ENCODE measurements around the gene SUFU. TPM values are rescaled to one million over a fixed set of nuclear protein-coding genes. Genes with fewer than 3 reads are reported as not detected.

SUFU gene
- total and polyA plus RNA-seq, 5 donors from 2014 or later = 2.4 to 17.8 (median 5.0) TPM

DNA sequence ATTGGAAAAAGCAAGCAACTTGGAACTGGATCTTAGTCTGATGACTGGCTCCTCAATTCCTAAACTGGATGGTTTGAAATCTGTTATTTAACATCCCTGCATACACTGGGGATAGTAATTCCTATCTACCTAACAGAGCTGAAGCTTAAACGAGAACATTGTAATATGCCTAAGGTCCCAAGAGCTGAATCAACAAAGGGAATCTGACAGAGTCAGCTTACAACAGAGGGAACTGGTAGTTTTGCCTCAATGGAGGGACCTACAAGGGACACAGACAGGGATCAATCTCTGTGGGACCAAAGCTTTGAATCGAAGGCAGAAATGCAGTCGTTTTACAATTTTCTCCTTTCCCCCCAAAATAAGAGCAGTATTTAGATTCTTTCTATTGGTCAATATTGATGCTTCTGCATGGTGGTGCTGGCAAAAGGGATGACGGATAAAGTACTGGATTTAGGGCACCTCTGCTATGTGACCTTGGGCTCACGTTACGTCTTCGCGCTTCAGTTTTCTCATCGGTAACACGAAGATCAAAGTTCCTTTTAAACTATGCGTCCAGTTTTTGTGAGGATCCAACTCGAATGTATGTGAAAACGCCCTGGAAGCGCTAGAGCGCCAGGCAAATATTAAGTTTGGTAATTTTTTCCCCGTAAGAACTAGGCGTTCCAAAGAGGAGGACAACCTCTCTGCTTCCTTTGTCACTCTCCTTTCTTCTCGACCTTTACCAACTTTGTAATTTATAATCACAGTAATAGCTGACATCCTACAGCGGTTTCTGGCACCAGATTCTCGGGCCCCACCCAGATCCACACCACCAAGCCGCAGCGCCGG is 2.4 kb upstream of the SUFU start:
- no peaks in the 10 kb centered on the region for H3K27me3 ChIP-seq (ENCODE audit: control insufficient read depth, insufficient read depth, low read length)
- H3K4me3 Mint-ChIP-seq = no peak overlapping the region
- no peaks in the 10 kb centered on the region for H3K9me3 ChIP-seq (ENCODE audit: control insufficient read depth in 2 of 2, low read length in 2 of 2)
- H3K4me1 ChIP-seq (ENCODE audit: control insufficient read depth, insufficient read depth, low read length, poor library complexity, severe bottlenecking) = peaks cover 50% of the 10 kb centered on the region
- no peaks in the 10 kb centered on the region for H3K36me3 Mint-ChIP-seq
- no peak overlapping the region for H3K27ac Mint-ChIP-seq
- H3K4me3 ChIP-seq (ENCODE audit: low read depth, low read length) = peak overlapping the region; percentile 96
- H3K27me3 Mint-ChIP-seq = no peaks in the 10 kb centered on the region
- peaks cover 0 to 58% (median 30%) of the 10 kb centered on the region in 4 donors for H3K4me1 Mint-ChIP-seq
- H3K36me3 ChIP-seq (ENCODE audit: control insufficient read depth, insufficient read depth, low read length) = peaks cover 10% of the 10 kb centered on the region
- peak overlapping the region; percentile 89 for H3K27ac ChIP-seq (ENCODE audit: insufficient read depth, low read length, poor library complexity, severe bottlenecking)
- ATAC-seq (ENCODE audit: low read depth in 2 of 2) (no peak), DNase-seq (no peak)
- H3K9me3 Mint-ChIP-seq = no peaks in the 10 kb centered on the region

DNA sequence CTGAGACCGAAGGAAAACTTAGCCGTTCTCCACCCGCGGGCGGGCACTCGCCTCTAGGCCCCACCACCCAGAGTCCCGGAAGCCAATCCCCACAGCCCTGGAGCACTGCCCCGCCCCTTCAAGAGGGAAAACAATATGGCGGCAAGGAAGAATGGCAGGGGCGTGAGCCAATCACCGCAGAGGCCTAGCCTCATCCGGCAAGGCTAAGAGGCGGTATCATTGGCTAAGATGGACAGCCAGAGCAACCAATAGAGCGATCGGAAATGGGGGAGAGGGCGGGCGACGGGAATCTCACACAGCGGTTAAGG is 1.8 kb upstream of the SUFU start:
- Histone ChIP-seq H3K4me3 (ENCODE audit: low read depth, low read length) (peak overlapping the region; percentile 98), H3K27ac (ENCODE audit: insufficient read depth, low read length, poor library complexity, severe bottlenecking) (peak overlapping the region; percentile 89), H3K27me3 (ENCODE audit: control insufficient read depth, insufficient read depth, low read length) (no peaks in the 10 kb centered on the region), H3K4me1 (ENCODE audit: control insufficient read depth, insufficient read depth, low read length, poor library complexity, severe bottlenecking) (peaks cover 50% of the 10 kb centered on the region), H3K9me3 (ENCODE audit: control insufficient read depth in 2 of 2, low read length in 2 of 2) (no peaks in the 10 kb centered on the region), H3K36me3 (ENCODE audit: control insufficient read depth, insufficient read depth, low read length) (peaks cover 13% of the 10 kb centered on the region)
- DNase-seq (peak; percentile 98 to 99 (median 99)), ATAC-seq (ENCODE audit: low read depth in 2 of 2) (peak; percentile 73 to 76)
- Mint-ChIP-seq H3K27me3 (no peaks in the 10 kb centered on the region), H3K4me3 (no peak overlapping the region), H3K9me3 (no peaks in the 10 kb centered on the region), H3K4me1 (peaks cover 0 to 59% (median 27%) of the 10 kb centered on the region in 4 donors), H3K27ac (no peak overlapping the region), H3K36me3 (no peaks in the 10 kb centered on the region)

DNA sequence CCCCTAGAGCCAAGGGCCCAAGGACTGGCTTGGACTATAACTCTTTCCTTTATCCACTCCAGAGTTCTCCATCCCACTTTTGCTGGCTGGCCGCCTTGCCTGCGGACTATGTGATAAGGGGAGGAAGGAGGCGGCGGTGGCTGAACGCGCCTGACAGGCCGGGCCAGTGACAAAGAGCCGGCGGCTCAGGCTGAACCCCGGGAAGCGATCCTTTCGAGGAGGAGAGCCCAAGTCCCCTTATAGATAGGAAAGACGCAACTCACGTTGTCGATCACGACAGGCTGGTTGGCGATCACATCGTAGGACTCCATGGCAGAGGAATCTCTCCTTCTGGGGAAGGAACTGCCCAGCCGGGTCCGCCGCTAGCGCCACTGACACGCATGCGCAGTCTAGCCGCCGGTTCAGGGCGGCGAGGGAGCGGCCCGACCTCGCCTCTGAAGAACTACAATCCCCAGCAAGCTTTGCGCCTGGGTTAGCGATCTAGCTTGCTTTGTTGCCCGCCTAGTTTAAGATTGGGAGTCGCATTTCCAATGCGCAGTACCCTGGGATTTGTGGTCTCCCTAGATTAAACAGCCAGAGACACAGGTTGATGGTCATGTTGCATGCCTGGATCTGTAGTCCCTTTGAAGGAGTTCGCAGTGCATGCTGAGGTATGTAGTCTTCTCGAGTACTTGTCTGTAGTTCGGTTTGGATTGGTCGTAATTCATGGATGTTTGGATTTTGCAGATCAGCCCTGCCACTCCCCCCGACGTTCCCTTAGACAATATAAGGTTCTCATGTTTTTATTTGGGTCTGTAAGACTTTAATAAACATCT is 1.2 kb upstream of the SUFU start, which contains the start of gene ACTR1A:
Gene ACTR1A (minus strand): TSS at position 376 of the 815 bp plus-strand sequence. CDS start 65 bp downstream, at position 311.
- Mint-ChIP-seq H3K27ac (no peak within 1 kb of the TSS), H3K36me3 (no peaks in the 10 kb centered on the region), H3K4me3 (no peak within 1 kb of the TSS), H3K27me3 (no peaks in the 10 kb centered on the region), H3K9me3 (no peaks in the 10 kb centered on the region), H3K4me1 (peaks cover 0 to 58% (median 25%) of the 10 kb centered on the region in 4 donors)
- Histone ChIP-seq H3K4me3 (ENCODE audit: low read depth, low read length) (peak within 1 kb of the TSS; percentile 98), H3K9me3 (ENCODE audit: control insufficient read depth in 2 of 2, low read length in 2 of 2) (no peaks in the 10 kb centered on the region), H3K4me1 (ENCODE audit: control insufficient read depth, insufficient read depth, low read length, poor library complexity, severe bottlenecking) (peaks cover 50% of the 10 kb centered on the region), H3K27ac (ENCODE audit: insufficient read depth, low read length, poor library complexity, severe bottlenecking) (peak within 1 kb of the TSS; percentile 89), H3K36me3 (ENCODE audit: control insufficient read depth, insufficient read depth, low read length) (peaks cover 13% of the 10 kb centered on the region), H3K27me3 (ENCODE audit: control insufficient read depth, insufficient read depth, low read length) (no peaks in the 10 kb centered on the region)
- DNase-seq (peak; percentile 93 to 98 (median 98)), ATAC-seq (ENCODE audit: low read depth in 2 of 2) (peak; percentile 57 to 62)

DNA sequence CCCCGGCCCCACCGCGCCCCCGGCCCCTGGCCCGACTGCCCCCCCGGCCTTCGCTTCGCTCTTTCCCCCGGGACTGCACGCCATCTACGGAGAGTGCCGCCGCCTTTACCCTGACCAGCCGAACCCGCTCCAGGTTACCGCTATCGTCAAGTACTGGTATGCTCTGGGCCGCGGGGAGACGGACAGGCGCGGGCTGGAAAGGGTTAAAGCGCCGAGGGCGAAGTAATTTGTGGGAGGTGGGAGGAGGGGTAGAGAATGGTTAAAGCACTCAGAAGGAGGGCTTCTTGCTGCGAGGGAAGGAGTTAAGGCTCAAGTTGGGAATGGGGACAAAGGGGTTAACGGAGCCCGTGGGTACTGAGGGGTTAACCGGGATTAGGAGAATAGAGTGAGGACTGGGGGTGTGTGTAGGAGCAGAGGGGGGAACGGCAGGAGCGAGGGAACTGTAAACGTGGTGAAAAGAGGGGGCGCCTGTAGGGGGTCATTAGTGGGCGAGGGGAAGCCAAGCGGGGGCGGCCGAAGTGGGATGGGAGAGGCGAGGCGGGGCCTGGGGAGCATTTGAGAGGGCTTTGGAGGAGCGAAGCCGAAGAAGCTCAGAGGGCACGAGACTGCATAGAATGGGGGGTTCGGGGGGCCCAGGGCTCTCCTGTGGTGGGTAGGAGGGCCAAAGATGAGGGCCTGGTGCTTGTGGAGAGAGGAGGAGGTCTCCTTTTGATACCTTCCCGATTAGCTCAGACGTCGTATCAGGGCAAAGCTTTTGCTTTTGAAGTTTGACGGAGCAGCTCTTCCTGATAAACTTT is 605 bp downstream of the SUFU start:
- Histone ChIP-seq H3K27ac (ENCODE audit: insufficient read depth, low read length, poor library complexity, severe bottlenecking) (peak overlapping the region; percentile 55), H3K4me3 (ENCODE audit: low read depth, low read length) (peak overlapping the region; percentile 87), H3K27me3 (ENCODE audit: control insufficient read depth, insufficient read depth, low read length) (no peaks in the 10 kb centered on the region), H3K36me3 (ENCODE audit: control insufficient read depth, insufficient read depth, low read length) (peaks cover 21% of the 10 kb centered on the region), H3K9me3 (ENCODE audit: control insufficient read depth in 2 of 2, low read length in 2 of 2) (no peaks in the 10 kb centered on the region), H3K4me1 (ENCODE audit: control insufficient read depth, insufficient read depth, low read length, poor library complexity, severe bottlenecking) (peaks cover 42% of the 10 kb centered on the region)
- no peaks in the 10 kb centered on the region for H3K9me3 Mint-ChIP-seq
- H3K27me3 Mint-ChIP-seq = no peaks in the 10 kb centered on the region
- H3K4me1 Mint-ChIP-seq = peaks cover 3 to 53% (median 21%) of the 10 kb centered on the region in 4 donors
- H3K4me3 Mint-ChIP-seq = no peak overlapping the region
- peak overlapping the region in 2 of 3 donors; percentile 69 to 87 for H3K27ac Mint-ChIP-seq
- peak; percentile 5 to 54 (median 14) for DNase-seq
- H3K36me3 Mint-ChIP-seq = peaks cover 6% of the 10 kb centered on the region
- no peak for ATAC-seq (ENCODE audit: low read depth in 2 of 2)

DNA sequence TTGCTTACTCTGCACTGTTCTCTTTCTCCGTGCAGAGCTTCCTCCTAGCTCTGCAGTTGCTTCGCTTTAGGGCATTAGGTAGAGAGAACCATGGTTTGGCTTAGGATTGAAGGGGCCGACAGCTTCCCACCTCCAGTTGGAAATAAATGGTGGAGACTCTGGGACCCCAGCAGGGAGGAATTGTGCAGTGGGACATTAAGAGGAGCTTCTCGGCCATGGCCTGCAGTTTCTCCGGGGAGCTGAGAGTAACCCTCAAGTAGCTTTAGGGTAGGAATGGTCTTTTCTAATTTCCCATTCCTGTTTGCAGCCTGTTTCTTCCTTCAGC is 1.2 kb downstream of the SUFU start:
- peak overlapping the region; percentile 30 for H3K27ac ChIP-seq (ENCODE audit: insufficient read depth, low read length, poor library complexity, severe bottlenecking)
- DNase-seq (no peak), ATAC-seq (ENCODE audit: low read depth in 2 of 2) (no peak)
- H3K9me3 ChIP-seq (ENCODE audit: control insufficient read depth in 2 of 2, low read length in 2 of 2) = no peaks in the 10 kb centered on the region
- H3K27ac Mint-ChIP-seq = peak overlapping the region in 2 of 3 donors; percentile 56 to 87
- no peaks in the 10 kb centered on the region for H3K27me3 ChIP-seq (ENCODE audit: control insufficient read depth, insufficient read depth, low read length)
- H3K36me3 ChIP-seq (ENCODE audit: control insufficient read depth, insufficient read depth, low read length) = peaks cover 22% of the 10 kb centered on the region
- H3K9me3 Mint-ChIP-seq = no peaks in the 10 kb centered on the region
- H3K4me1 ChIP-seq (ENCODE audit: control insufficient read depth, insufficient read depth, low read length, poor library complexity, severe bottlenecking) = peaks cover 38% of the 10 kb centered on the region
- H3K27me3 Mint-ChIP-seq = no peaks in the 10 kb centered on the region
- no peak overlapping the region for H3K4me3 Mint-ChIP-seq
- H3K4me3 ChIP-seq (ENCODE audit: low read depth, low read length) = peak overlapping the region; percentile 87
- peaks cover 3 to 50% (median 20%) of the 10 kb centered on the region in 4 donors for H3K4me1 Mint-ChIP-seq
- peaks cover 11% of the 10 kb centered on the region for H3K36me3 Mint-ChIP-seq

DNA sequence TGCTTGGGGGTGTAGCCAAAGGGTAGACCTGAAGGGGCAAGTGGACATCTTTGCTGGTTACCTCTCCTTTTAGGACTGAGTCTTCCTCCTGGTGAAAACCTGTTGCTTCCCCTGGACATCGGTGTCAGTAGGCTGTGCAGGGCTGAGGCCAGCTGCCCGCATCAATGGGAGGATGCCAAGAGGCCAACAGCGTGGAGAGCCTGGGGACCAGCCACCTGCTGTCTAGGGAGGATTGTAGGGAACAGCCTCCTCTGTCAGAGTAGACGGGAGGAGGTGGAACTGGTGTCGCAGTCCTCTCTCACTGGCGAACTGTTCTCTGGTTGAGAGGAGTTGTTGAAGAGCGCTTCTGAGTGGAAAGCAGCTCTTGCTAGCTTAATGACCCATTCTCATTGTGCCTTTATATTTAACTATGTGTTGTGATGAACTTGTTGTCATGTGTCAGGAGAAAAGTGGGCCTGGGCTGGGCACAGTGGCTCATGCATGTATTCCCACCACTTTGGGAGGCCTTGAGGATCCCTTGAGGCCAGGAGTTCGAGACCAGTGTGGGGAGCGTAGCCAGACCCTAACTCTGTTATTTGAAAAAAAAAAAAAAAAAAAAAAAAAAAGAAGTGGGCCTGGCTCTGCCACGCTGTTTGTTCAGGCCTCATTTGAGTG is 1.8 kb downstream of the SUFU start:
- Histone ChIP-seq H3K27ac (ENCODE audit: insufficient read depth, low read length, poor library complexity, severe bottlenecking) (no peak overlapping the region), H3K9me3 (ENCODE audit: control insufficient read depth in 2 of 2, low read length in 2 of 2) (no peaks in the 10 kb centered on the region), H3K4me3 (ENCODE audit: low read depth, low read length) (peak overlapping the region; percentile 87), H3K27me3 (ENCODE audit: control insufficient read depth, insufficient read depth, low read length) (no peaks in the 10 kb centered on the region), H3K36me3 (ENCODE audit: control insufficient read depth, insufficient read depth, low read length) (peaks cover 23% of the 10 kb centered on the region), H3K4me1 (ENCODE audit: control insufficient read depth, insufficient read depth, low read length, poor library complexity, severe bottlenecking) (peaks cover 37% of the 10 kb centered on the region)
- peaks cover 3 to 44% (median 20%) of the 10 kb centered on the region in 4 donors for H3K4me1 Mint-ChIP-seq
- H3K27ac Mint-ChIP-seq = peak overlapping the region in 2 of 3 donors; percentile 28 to 56
- no peaks in the 10 kb centered on the region for H3K27me3 Mint-ChIP-seq
- peaks cover 11% of the 10 kb centered on the region for H3K36me3 Mint-ChIP-seq
- no peak for DNase-seq
- peak overlapping the region in 3 of 4 donors; percentile 26 to 59 (median 52) for H3K4me3 Mint-ChIP-seq
- H3K9me3 Mint-ChIP-seq = no peaks in the 10 kb centered on the region
- ATAC-seq (ENCODE audit: low read depth in 2 of 2) = no peak

DNA sequence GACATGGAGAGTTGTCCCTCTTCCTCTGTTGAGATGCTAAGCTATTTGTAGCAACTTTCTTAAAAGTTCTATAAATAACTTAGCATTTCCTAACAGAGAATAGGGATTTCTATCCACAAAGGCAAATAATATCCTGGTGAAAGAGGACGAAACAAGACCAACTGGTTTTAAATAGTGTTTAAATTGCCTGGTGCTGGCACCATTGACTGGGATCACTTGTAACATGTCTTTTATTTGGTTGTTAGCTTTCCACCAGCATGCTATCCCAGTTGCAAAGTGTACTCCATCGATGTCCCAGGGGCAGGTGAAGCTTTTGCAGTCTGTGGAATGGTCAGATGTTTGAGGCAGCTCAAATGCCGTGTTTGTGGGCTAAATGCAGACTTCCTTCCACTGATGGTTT is 3.7 kb downstream of the SUFU start:
- peak overlapping the region in 2 of 4 donors; percentile 3 to 48 for H3K4me3 Mint-ChIP-seq
- DNase-seq (no peak), ATAC-seq (ENCODE audit: low read depth in 2 of 2) (no peak)
- H3K4me1 Mint-ChIP-seq = peaks cover 17 to 54% (median 22%) of the 10 kb centered on the region in 4 donors
- no peak overlapping the region for H3K27ac Mint-ChIP-seq
- Histone ChIP-seq H3K27ac (ENCODE audit: insufficient read depth, low read length, poor library complexity, severe bottlenecking) (no peak overlapping the region), H3K27me3 (ENCODE audit: control insufficient read depth, insufficient read depth, low read length) (no peaks in the 10 kb centered on the region), H3K4me3 (ENCODE audit: low read depth, low read length) (no peak overlapping the region), H3K36me3 (ENCODE audit: control insufficient read depth, insufficient read depth, low read length) (peaks cover 37% of the 10 kb centered on the region), H3K9me3 (ENCODE audit: control insufficient read depth in 2 of 2, low read length in 2 of 2) (no peaks in the 10 kb centered on the region), H3K4me1 (ENCODE audit: control insufficient read depth, insufficient read depth, low read length, poor library complexity, severe bottlenecking) (peaks cover 25% of the 10 kb centered on the region)
- peaks cover 20% of the 10 kb centered on the region for H3K36me3 Mint-ChIP-seq
- no peaks in the 10 kb centered on the region for H3K9me3 Mint-ChIP-seq
- H3K27me3 Mint-ChIP-seq = no peaks in the 10 kb centered on the region
